Tibial nerve (tissue), 4 donors: ENCODE data around the gene HYDIN.

Experiments
- EP300 ChIP-seq, 2 donors: sonication (generic); formaldehyde crosslinking; IDR thresholded peaks; one replicate each; pipeline ENCODE4 v1.6.1; 2017; ENCODE audit warnings: antibody characterized with exemption in 2 of 2, mild to moderate bottlenecking in 1 of 2
- POLR2A ChIP-seq, 2 donors: fragments of 450-650 bp; IDR thresholded peaks; one replicate each; pipeline ENCODE4 v1.6.1; 2017; ENCODE audit warnings: antibody characterized with exemption in 2 of 2, mild to moderate bottlenecking in 2 of 2, moderate library complexity in 2 of 2
- TF ChIP-seq, protein P1 (sequence below), 5 experiments: fragments of 200-600 bp in 3 of 5; fragments of 450-650 bp in 2 of 5; sonication (generic) in 3 of 5; IDR thresholded peaks; one replicate each; pipeline ENCODE4 v1.5.1; 2016 to 2019; ENCODE audit warnings: antibody characterized with exemption in 5 of 5, mild to moderate bottlenecking in 3 of 5, moderate library complexity in 2 of 5

- TF ChIP-seq EP300 (IDR thresholded peaks at IDR 0.05) (no peak), POLR2A (IDR thresholded peaks at IDR 0.05) (no peak)
- TF ChIP-seq, protein P1, sequence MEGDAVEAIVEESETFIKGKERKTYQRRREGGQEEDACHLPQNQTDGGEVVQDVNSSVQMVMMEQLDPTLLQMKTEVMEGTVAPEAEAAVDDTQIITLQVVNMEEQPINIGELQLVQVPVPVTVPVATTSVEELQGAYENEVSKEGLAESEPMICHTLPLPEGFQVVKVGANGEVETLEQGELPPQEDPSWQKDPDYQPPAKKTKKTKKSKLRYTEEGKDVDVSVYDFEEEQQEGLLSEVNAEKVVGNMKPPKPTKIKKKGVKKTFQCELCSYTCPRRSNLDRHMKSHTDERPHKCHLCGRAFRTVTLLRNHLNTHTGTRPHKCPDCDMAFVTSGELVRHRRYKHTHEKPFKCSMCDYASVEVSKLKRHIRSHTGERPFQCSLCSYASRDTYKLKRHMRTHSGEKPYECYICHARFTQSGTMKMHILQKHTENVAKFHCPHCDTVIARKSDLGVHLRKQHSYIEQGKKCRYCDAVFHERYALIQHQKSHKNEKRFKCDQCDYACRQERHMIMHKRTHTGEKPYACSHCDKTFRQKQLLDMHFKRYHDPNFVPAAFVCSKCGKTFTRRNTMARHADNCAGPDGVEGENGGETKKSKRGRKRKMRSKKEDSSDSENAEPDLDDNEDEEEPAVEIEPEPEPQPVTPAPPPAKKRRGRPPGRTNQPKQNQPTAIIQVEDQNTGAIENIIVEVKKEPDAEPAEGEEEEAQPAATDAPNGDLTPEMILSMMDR (IDR thresholded peaks at IDR 0.05) = no peak
Measured at GRCh38 chr16:70766176-70766575, 464.3 kb downstream of the HYDIN start.
